ENCODE measurements around the gene INSYN2B.

The INSYN2B gene

DNA sequence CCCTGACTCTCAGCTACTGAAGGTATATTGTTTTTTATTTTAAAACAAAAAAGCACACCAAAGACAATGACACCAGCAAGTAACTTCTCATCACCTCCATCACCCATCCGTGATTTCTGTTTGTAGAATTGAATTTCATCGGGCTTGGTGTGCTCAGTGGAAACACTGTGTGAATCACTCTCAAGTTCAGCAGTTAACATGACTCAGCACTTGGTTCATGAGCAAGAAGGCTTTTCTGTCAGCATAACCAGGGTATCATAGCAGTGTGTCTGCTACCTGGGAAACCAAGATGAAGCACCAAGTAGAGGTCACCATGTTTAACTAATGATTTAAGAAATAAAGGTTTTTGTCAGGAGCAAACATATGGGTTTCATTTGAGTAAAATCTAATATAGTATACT is 123.7 kb downstream of the INSYN2B start:
- H3K4me2 ChIP-seq (ENCODE audit: low read length): no peak overlapping the region
- no peaks in the 10 kb centered on the region for H3K9me3 ChIP-seq (ENCODE audit: insufficient read depth, low read length)
- no peak overlapping the region for H3K27ac ChIP-seq (ENCODE audit: low read length)
- H3K9ac ChIP-seq (ENCODE audit: low read length): no peak overlapping the region
- H3K79me2 ChIP-seq (ENCODE audit: low read length): no peaks in the 10 kb centered on the region
- H3K27me3 ChIP-seq (ENCODE audit: low read depth, low read length): no peaks in the 10 kb centered on the region
- H3K4me3 ChIP-seq (ENCODE audit: low read length): no peak overlapping the region
- H2AFZ ChIP-seq (ENCODE audit: low read depth, low read length): no peak overlapping the region
- no peak for TF ChIP-seq EZH2phosphoT487 (IDR thresholded peaks at IDR 0.05; ENCODE audit: low read depth)
- TF ChIP-seq, protein P1, sequence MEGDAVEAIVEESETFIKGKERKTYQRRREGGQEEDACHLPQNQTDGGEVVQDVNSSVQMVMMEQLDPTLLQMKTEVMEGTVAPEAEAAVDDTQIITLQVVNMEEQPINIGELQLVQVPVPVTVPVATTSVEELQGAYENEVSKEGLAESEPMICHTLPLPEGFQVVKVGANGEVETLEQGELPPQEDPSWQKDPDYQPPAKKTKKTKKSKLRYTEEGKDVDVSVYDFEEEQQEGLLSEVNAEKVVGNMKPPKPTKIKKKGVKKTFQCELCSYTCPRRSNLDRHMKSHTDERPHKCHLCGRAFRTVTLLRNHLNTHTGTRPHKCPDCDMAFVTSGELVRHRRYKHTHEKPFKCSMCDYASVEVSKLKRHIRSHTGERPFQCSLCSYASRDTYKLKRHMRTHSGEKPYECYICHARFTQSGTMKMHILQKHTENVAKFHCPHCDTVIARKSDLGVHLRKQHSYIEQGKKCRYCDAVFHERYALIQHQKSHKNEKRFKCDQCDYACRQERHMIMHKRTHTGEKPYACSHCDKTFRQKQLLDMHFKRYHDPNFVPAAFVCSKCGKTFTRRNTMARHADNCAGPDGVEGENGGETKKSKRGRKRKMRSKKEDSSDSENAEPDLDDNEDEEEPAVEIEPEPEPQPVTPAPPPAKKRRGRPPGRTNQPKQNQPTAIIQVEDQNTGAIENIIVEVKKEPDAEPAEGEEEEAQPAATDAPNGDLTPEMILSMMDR (IDR thresholded peaks at IDR 0.05; ENCODE audit: low read depth, low read length): no peak
- H3K4me1 ChIP-seq (ENCODE audit: low read length): no peaks in the 10 kb centered on the region
- peaks cover 5% of the 10 kb centered on the region; the same call in 1 of the 2 replicates for H4K20me1 ChIP-seq (ENCODE audit: insufficient read depth, low read length)
- H3K36me3 ChIP-seq (replicated peaks; ENCODE audit: low read depth, low read length): peaks cover 25% of the 10 kb centered on the region

DNA sequence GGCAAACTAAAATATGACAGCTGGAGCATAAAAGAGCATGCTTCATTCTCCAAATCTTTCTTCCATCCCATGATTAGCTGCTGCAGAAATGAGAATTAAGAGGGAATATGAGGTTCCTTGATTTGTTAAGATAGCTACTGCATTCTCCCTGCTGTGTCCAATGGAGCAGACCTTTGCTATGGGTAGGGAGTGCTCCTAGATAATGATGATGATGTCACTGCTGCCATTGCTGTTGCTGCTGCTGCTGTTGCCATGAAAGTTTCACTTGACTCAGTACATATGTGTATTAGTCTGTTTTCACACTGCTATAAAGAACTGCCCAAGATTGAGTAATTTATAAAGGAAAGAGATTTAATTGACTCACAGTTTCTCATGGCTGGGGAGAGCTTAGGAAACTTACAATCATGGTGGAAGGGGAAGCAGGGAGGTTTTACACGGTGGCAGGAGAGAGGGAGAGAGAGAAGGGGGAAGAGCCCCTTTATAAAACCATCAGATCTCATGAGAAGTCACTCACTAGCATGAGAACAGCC is 128.9 kb downstream of the INSYN2B start:
- TF ChIP-seq, protein P1 (IDR thresholded peaks at IDR 0.05; ENCODE audit: low read depth, low read length): no peak
- no peak for TF ChIP-seq EZH2phosphoT487 (IDR thresholded peaks at IDR 0.05; ENCODE audit: low read depth)
- Histone ChIP-seq H3K9ac (ENCODE audit: low read length) (no peak overlapping the region), H3K36me3 (replicated peaks; ENCODE audit: low read depth, low read length) (peaks cover 65% of the 10 kb centered on the region), H3K4me2 (ENCODE audit: low read length) (no peak overlapping the region), H3K4me3 (ENCODE audit: low read length) (no peak overlapping the region), H3K4me1 (ENCODE audit: low read length) (no peaks in the 10 kb centered on the region), H2AFZ (ENCODE audit: low read depth, low read length) (no peak overlapping the region), H3K27ac (ENCODE audit: low read length) (no peak overlapping the region), H4K20me1 (ENCODE audit: insufficient read depth, low read length) (no peaks in the 10 kb centered on the region), H3K79me2 (ENCODE audit: low read length) (no peaks in the 10 kb centered on the region), H3K9me3 (ENCODE audit: insufficient read depth, low read length) (peaks cover 17% of the 10 kb centered on the region), H3K27me3 (ENCODE audit: low read depth, low read length) (no peaks in the 10 kb centered on the region)

DNA sequence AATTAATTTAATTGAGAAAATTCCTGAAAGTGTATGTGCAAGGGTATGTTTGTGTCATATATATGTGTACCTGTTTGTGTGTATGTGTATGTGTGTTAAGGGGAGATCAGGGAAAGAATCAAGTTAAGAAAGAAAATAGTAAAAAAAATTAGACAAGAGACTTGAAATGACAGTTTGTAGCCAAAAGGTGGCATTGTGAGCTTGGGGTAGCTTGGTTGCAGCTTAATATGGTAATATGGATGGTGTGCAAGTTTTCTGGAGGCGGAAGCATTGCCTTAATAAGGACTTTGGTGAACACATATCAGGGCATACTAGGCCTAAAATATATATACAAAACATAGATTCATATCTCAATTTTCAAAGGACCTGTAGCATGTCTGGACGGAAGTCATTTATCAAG is 129.9 kb downstream of the INSYN2B start:
- TF ChIP-seq EZH2phosphoT487 (IDR thresholded peaks at IDR 0.05; ENCODE audit: low read depth): no peak
- TF ChIP-seq, protein P1 (IDR thresholded peaks at IDR 0.05; ENCODE audit: low read depth, low read length): no peak
- no peaks in the 10 kb centered on the region for H4K20me1 ChIP-seq (ENCODE audit: insufficient read depth, low read length)
- H3K9me3 ChIP-seq (ENCODE audit: insufficient read depth, low read length): peaks cover 17% of the 10 kb centered on the region
- H2AFZ ChIP-seq (ENCODE audit: low read depth, low read length): no peak overlapping the region
- no peak overlapping the region for H3K4me3 ChIP-seq (ENCODE audit: low read length)
- no peaks in the 10 kb centered on the region for H3K27me3 ChIP-seq (ENCODE audit: low read depth, low read length)
- H3K4me1 ChIP-seq (ENCODE audit: low read length): no peaks in the 10 kb centered on the region
- H3K9ac ChIP-seq (ENCODE audit: low read length): no peak overlapping the region
- no peak overlapping the region for H3K4me2 ChIP-seq (ENCODE audit: low read length)
- H3K27ac ChIP-seq (ENCODE audit: low read length): no peak overlapping the region
- no peaks in the 10 kb centered on the region for H3K79me2 ChIP-seq (ENCODE audit: low read length)
- H3K36me3 ChIP-seq (replicated peaks; ENCODE audit: low read depth, low read length): peaks cover 67% of the 10 kb centered on the region

DNA sequence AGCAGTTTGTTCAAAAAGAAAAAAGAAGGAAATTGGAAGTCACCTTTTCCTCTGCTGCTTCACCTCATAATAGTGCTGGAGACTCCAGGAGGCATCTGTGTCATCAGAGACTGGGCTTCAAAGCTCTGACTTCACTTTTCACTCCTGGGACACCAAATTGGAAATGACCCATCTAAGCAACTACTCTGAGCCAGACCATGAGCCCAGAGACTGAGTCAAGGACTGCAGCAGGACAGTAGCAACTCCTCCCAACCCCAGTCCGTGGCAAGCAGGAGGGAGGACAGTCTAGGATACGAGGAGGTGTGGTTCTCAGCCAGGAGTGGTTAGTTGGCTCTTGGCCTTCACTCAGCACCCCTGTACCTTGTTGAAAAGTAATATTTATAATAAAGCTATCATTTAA is 131.5 kb downstream of the INSYN2B start:
- Histone ChIP-seq H3K36me3 (replicated peaks; ENCODE audit: low read depth, low read length) (peaks cover 74% of the 10 kb centered on the region), H3K27me3 (ENCODE audit: low read depth, low read length) (no peaks in the 10 kb centered on the region), H3K9me3 (ENCODE audit: insufficient read depth, low read length) (peaks cover 17% of the 10 kb centered on the region), H2AFZ (ENCODE audit: low read depth, low read length) (no peak overlapping the region), H4K20me1 (ENCODE audit: insufficient read depth, low read length) (no peaks in the 10 kb centered on the region), H3K27ac (ENCODE audit: low read length) (no peak overlapping the region), H3K4me2 (ENCODE audit: low read length) (no peak overlapping the region), H3K79me2 (ENCODE audit: low read length) (no peaks in the 10 kb centered on the region), H3K9ac (ENCODE audit: low read length) (no peak overlapping the region), H3K4me1 (ENCODE audit: low read length) (no peaks in the 10 kb centered on the region), H3K4me3 (ENCODE audit: low read length) (no peak overlapping the region)
- no peak for TF ChIP-seq EZH2phosphoT487 (IDR thresholded peaks at IDR 0.05; ENCODE audit: low read depth)
- TF ChIP-seq, protein P1 (IDR thresholded peaks at IDR 0.05; ENCODE audit: low read depth, low read length): no peak
